ENCODE measurements around the gene ATRIP.
"Not testable (repeated sequence)": the region's sequence is repeated elsewhere in the genome, so short reads cannot be mapped to it uniquely, and the experiment has no call there.

Gene ATRIP

GRCh38 chr3:48477959-48478520 is 31.5 kb downstream of the ATRIP start:
- Mint-ChIP-seq H3K36me3 (no peaks in the 10 kb centered on the region), H3K27me3 (no peaks in the 10 kb centered on the region), H3K4me1 (peaks cover 44% of the 10 kb centered on the region), H3K27ac (peak overlapping the region; percentile 94), H3K9me3 (no peaks in the 10 kb centered on the region), H3K4me3 (peak overlapping the region; percentile 7)

GRCh38 chr3:48478626-48479555 is 32.4 kb downstream of the ATRIP start:
- Mint-ChIP-seq H3K4me1 (peaks cover 39% of the 10 kb centered on the region), H3K27me3 (no peaks in the 10 kb centered on the region), H3K4me3 (peak overlapping the region; percentile 76), H3K36me3 (no peaks in the 10 kb centered on the region), H3K27ac (peak overlapping the region; percentile 94), H3K9me3 (no peaks in the 10 kb centered on the region)

- H3K4me1 Mint-ChIP-seq = peaks cover 28% of the 10 kb centered on the region
- H3K27me3 Mint-ChIP-seq, H3K36me3 Mint-ChIP-seq, H3K27ac Mint-ChIP-seq, H3K4me3 Mint-ChIP-seq, H3K9me3 Mint-ChIP-seq: not testable (repeated sequence)
Measured at GRCh38 chr3:48480891-48481290, 34.4 kb downstream of the ATRIP start.

GRCh38 chr3:48482822-48483221 is 36.3 kb downstream of the ATRIP start:
- peaks cover 23% of the 10 kb centered on the region for H3K4me1 Mint-ChIP-seq
- not testable (repeated sequence) for H3K36me3 Mint-ChIP-seq, H3K9me3 Mint-ChIP-seq, H3K4me3 Mint-ChIP-seq, H3K27me3 Mint-ChIP-seq, H3K27ac Mint-ChIP-seq

- no peaks in the 10 kb centered on the region for H3K4me1 Mint-ChIP-seq
- no peak overlapping the region for H3K27ac Mint-ChIP-seq
- H3K27me3 Mint-ChIP-seq = no peaks in the 10 kb centered on the region
- peaks cover 2% of the 10 kb centered on the region for H3K36me3 Mint-ChIP-seq
- H3K4me3 Mint-ChIP-seq = no peak overlapping the region
- H3K9me3 Mint-ChIP-seq = no peaks in the 10 kb centered on the region
Measured at GRCh38 chr3:48486952-48487351, 40.4 kb downstream of the ATRIP start.

GRCh38 chr3:48492461-48493202 is 46.1 kb downstream of the ATRIP start:
- H3K9me3 Mint-ChIP-seq = no peaks in the 10 kb centered on the region
- no peak overlapping the region for H3K4me3 Mint-ChIP-seq
- H3K4me1 Mint-ChIP-seq = no peaks in the 10 kb centered on the region
- H3K36me3 Mint-ChIP-seq = peaks cover 3% of the 10 kb centered on the region
- H3K27me3 Mint-ChIP-seq = no peaks in the 10 kb centered on the region
- H3K27ac Mint-ChIP-seq = no peak overlapping the region

- Mint-ChIP-seq H3K36me3 (peaks cover 3% of the 10 kb centered on the region), H3K27me3 (no peaks in the 10 kb centered on the region), H3K27ac (no peak overlapping the region), H3K4me3 (no peak overlapping the region), H3K9me3 (no peaks in the 10 kb centered on the region), H3K4me1 (no peaks in the 10 kb centered on the region)
Measured at GRCh38 chr3:48493203-48493501, 46.6 kb downstream of the ATRIP start.

- Mint-ChIP-seq H3K4me3 (no peak overlapping the region), H3K4me1 (peaks cover 43% of the 10 kb centered on the region), H3K27me3 (no peaks in the 10 kb centered on the region), H3K9me3 (no peaks in the 10 kb centered on the region), H3K36me3 (peaks cover 4% of the 10 kb centered on the region), H3K27ac (no peak overlapping the region)
Measured at GRCh38 chr3:48500656-48501055, 54.1 kb downstream of the ATRIP start.

- Mint-ChIP-seq H3K27me3 (no peaks in the 10 kb centered on the region), H3K27ac (no peak overlapping the region), H3K9me3 (no peaks in the 10 kb centered on the region), H3K4me1 (peaks cover 48% of the 10 kb centered on the region), H3K36me3 (peaks cover 4% of the 10 kb centered on the region), H3K4me3 (no peak overlapping the region)
Measured at GRCh38 chr3:48501196-48501595, 54.7 kb downstream of the ATRIP start.

- Mint-ChIP-seq H3K27ac (peak overlapping the region; percentile 82), H3K9me3 (no peaks in the 10 kb centered on the region), H3K4me3 (peak overlapping the region; percentile 79), H3K27me3 (no peaks in the 10 kb centered on the region), H3K4me1 (peaks cover 57% of the 10 kb centered on the region), H3K36me3 (peaks cover 4% of the 10 kb centered on the region)
Measured at GRCh38 chr3:48502121-48502520, 55.6 kb downstream of the ATRIP start.

- Mint-ChIP-seq H3K27ac (peak overlapping the region; percentile 35), H3K4me3 (peak overlapping the region; percentile 79), H3K9me3 (no peaks in the 10 kb centered on the region), H3K27me3 (no peaks in the 10 kb centered on the region), H3K4me1 (peaks cover 64% of the 10 kb centered on the region), H3K36me3 (peaks cover 2% of the 10 kb centered on the region)
Measured at GRCh38 chr3:48502728-48503168, 56.2 kb downstream of the ATRIP start.

- Mint-ChIP-seq H3K36me3 (peaks cover under 1% of the 10 kb centered on the region), H3K4me1 (peaks cover 68% of the 10 kb centered on the region), H3K4me3 (peak overlapping the region; percentile 79)
Measured at GRCh38 chr3:48503401-48504050, 57.0 kb downstream of the ATRIP start.

GRCh38 chr3:48504051-48504946 is 57.8 kb downstream of the ATRIP start, which contains the start of gene SHISA5:
SHISA5 (minus strand) TSS chr3:48504174; CDS start chr3:48504094, 80 bp downstream.
- peak within 1 kb of the TSS; percentile 79 for H3K4me3 Mint-ChIP-seq
- peaks cover 68% of the 10 kb centered on the region for H3K4me1 Mint-ChIP-seq
- no peaks in the 10 kb centered on the region for H3K27me3 Mint-ChIP-seq
- no peaks in the 10 kb centered on the region for H3K36me3 Mint-ChIP-seq
- no peaks in the 10 kb centered on the region for H3K9me3 Mint-ChIP-seq
- H3K27ac Mint-ChIP-seq = peak within 1 kb of the TSS; percentile 87

More at GRCh38 chr3:48503401-48504050, 57.0 kb downstream of the ATRIP start:
- no peaks in the 10 kb centered on the region for H3K27me3 Mint-ChIP-seq
- H3K9me3 Mint-ChIP-seq = no peaks in the 10 kb centered on the region
- peak overlapping the region; percentile 87 for H3K27ac Mint-ChIP-seq

- peak overlapping the region; percentile 72 for H3K27ac Mint-ChIP-seq
- peaks cover 65% of the 10 kb centered on the region for H3K4me1 Mint-ChIP-seq
- H3K27me3 Mint-ChIP-seq = no peaks in the 10 kb centered on the region
Measured at GRCh38 chr3:48505146-48505545, 58.6 kb downstream of the ATRIP start.

More at GRCh38 chr3:48505146-48505545, 58.6 kb downstream of the ATRIP start:
- Mint-ChIP-seq H3K9me3 (no peaks in the 10 kb centered on the region), H3K4me3 (peak overlapping the region; percentile 34), H3K36me3 (no peaks in the 10 kb centered on the region)
